NB4 (cell line): ENCODE results near the gene CDIPT.

ENCODE experiments used
- CTCF ChIP-seq: IDR thresholded peaks from one replicate; pipeline ENCODE4 v1.5.1; 2012; ENCODE audit warnings: low read depth, low read length
- MYC ChIP-seq: IDR thresholded peaks from 2 replicates; pipeline ENCODE4 v1.6.1; 2011; ENCODE audit warnings: low read depth, low read length
- POLR2A ChIP-seq: IDR thresholded peaks from 2 replicates; pipeline ENCODE4 v1.6.1; 2011; ENCODE audit warnings: mild to moderate bottlenecking; ENCODE audit not compliant: insufficient read length; ENCODE audit errors: extremely low read depth

GRCh38 chr16:29903590-29903989 is 40.6 kb upstream of the CDIPT start:
- TF ChIP-seq CTCF (no peak), POLR2A (no peak), MYC (no peak)
